ENCODE results near the gene SLC7A5. TPM values are rescaled to one million over a fixed set of nuclear protein-coding genes. Genes with fewer than 3 reads are reported as not detected.

The SLC7A5 gene
- total and polyA plus RNA-seq, 2 of the 13 experiments (the other 11 are each of a cell fraction or from before 2014, with no cell fraction given), result 79.6 to 155 TPM

DNA sequence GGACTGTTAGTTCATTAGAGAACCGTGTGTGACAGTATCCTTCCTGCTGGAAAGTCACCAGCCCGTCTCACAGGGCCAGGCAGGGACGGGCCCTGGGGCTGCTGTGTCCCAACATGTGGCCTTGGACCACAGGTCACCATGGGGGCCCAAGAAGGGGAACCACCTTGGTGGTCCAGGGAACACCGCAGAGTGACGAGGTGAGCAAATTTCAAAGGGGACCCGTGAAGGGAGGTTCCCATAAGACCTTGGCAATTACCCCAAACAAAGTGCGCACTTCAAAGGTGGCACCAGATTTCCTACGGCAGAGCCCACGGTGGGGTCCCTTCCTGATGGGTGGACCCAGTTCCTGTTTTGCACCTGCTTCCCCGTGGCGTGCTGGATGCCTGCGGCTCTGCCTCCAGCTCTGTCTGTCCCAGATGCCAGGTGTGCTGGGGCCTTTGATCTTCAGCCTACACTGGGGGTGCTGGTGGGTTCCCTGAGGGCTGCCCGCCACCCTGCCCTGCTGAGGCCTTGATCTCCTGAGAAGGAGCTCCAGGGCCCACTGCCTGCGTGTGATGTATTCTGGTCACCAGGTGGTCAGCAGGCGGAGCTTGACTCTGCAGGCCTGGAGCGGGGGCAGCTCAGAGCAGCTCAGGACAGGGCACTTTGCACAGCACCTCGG, 27.0 kb downstream of the SLC7A5 start (continued):
- no peak for TF ChIP-seq ZSCAN31 (CRISPR knock-in tag; IDR thresholded peaks at IDR 0.05; ENCODE audit: low read depth)
- no peak for TF ChIP-seq PHF20 (CRISPR knock-in tag; IDR thresholded peaks at IDR 0.05)
- TF ChIP-seq, protein P1, sequence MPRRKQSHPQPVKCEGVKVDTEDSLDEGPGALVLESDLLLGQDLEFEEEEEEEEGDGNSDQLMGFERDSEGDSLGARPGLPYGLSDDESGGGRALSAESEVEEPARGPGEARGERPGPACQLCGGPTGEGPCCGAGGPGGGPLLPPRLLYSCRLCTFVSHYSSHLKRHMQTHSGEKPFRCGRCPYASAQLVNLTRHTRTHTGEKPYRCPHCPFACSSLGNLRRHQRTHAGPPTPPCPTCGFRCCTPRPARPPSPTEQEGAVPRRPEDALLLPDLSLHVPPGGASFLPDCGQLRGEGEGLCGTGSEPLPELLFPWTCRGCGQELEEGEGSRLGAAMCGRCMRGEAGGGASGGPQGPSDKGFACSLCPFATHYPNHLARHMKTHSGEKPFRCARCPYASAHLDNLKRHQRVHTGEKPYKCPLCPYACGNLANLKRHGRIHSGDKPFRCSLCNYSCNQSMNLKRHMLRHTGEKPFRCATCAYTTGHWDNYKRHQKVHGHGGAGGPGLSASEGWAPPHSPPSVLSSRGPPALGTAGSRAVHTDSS (CRISPR knock-in tag; conservative IDR thresholded peaks at IDR 0.05), result no peak
- TF ChIP-seq ZNF232 (CRISPR knock-in tag; IDR thresholded peaks at IDR 0.05; ENCODE audit: borderline replicate concordance), result 0 out of 2 replicates have a peak, but pooled peaks have one; percentile 58
- TF ChIP-seq HOXA7 (CRISPR knock-in tag; IDR thresholded peaks at IDR 0.05), result no peak
- no peak; the same call in 1 of the 2 replicates for TF ChIP-seq ELF1 (CRISPR knock-in tag; IDR thresholded peaks at IDR 0.05)
- TF ChIP-seq, protein P2, sequence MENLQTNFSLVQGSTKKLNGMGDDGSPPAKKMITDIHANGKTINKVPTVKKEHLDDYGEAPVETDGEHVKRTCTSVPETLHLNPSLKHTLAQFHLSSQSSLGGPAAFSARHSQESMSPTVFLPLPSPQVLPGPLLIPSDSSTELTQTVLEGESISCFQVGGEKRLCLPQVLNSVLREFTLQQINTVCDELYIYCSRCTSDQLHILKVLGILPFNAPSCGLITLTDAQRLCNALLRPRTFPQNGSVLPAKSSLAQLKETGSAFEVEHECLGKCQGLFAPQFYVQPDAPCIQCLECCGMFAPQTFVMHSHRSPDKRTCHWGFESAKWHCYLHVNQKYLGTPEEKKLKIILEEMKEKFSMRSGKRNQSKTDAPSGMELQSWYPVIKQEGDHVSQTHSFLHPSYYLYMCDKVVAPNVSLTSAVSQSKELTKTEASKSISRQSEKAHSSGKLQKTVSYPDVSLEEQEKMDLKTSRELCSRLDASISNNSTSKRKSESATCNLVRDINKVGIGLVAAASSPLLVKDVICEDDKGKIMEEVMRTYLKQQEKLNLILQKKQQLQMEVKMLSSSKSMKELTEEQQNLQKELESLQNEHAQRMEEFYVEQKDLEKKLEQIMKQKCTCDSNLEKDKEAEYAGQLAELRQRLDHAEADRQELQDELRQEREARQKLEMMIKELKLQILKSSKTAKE (CRISPR knock-in tag; IDR thresholded peaks at IDR 0.05; ENCODE audit: borderline replicate concordance), result 0 out of 2 replicates have a peak, but pooled peaks have one; percentile 24
- peak; percentile 87; the same call in 1 of the 2 replicates for TF ChIP-seq KDM5B (CRISPR knock-in tag; IDR thresholded peaks at IDR 0.05; ENCODE audit: borderline replicate concordance)
- TF ChIP-seq XBP1 (CRISPR knock-in tag; IDR thresholded peaks at IDR 0.05), result 0 out of 2 replicates have a peak, but pooled peaks have one; percentile 35
- TF ChIP-seq TARDBP (CRISPR knock-in tag; IDR thresholded peaks at IDR 0.05), result 0 out of 2 replicates have a peak, but pooled peaks have one; percentile 8
- peak; percentile 49 for TF ChIP-seq HNRNPLL (IDR thresholded peaks at IDR 0.05; ENCODE audit: low read depth, low read length, poor library complexity, severe bottlenecking)
- TF ChIP-seq, protein P3, sequence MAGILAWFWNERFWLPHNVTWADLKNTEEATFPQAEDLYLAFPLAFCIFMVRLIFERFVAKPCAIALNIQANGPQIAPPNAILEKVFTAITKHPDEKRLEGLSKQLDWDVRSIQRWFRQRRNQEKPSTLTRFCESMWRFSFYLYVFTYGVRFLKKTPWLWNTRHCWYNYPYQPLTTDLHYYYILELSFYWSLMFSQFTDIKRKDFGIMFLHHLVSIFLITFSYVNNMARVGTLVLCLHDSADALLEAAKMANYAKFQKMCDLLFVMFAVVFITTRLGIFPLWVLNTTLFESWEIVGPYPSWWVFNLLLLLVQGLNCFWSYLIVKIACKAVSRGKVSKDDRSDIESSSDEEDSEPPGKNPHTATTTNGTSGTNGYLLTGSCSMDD (CRISPR knock-in tag; IDR thresholded peaks at IDR 0.05), result 0 out of 2 replicates have a peak, but pooled peaks have one; percentile 55
- TF ChIP-seq SRSF4 (IDR thresholded peaks at IDR 0.05; ENCODE audit: low read depth, low read length, poor library complexity, severe bottlenecking), result no peak
- TF ChIP-seq, protein P4, sequence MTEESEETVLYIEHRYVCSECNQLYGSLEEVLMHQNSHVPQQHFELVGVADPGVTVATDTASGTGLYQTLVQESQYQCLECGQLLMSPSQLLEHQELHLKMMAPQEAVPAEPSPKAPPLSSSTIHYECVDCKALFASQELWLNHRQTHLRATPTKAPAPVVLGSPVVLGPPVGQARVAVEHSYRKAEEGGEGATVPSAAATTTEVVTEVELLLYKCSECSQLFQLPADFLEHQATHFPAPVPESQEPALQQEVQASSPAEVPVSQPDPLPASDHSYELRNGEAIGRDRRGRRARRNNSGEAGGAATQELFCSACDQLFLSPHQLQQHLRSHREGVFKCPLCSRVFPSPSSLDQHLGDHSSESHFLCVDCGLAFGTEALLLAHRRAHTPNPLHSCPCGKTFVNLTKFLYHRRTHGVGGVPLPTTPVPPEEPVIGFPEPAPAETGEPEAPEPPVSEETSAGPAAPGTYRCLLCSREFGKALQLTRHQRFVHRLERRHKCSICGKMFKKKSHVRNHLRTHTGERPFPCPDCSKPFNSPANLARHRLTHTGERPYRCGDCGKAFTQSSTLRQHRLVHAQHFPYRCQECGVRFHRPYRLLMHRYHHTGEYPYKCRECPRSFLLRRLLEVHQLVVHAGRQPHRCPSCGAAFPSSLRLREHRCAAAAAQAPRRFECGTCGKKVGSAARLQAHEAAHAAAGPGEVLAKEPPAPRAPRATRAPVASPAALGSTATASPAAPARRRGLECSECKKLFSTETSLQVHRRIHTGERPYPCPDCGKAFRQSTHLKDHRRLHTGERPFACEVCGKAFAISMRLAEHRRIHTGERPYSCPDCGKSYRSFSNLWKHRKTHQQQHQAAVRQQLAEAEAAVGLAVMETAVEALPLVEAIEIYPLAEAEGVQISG (CRISPR knock-in tag; IDR thresholded peaks at IDR 0.05), result peak; percentile 49; the same call in 1 of the 2 replicates
- no peak for TF ChIP-seq RFXANK (CRISPR knock-in tag; IDR thresholded peaks at IDR 0.05)
- no peak; the same call in 1 of the 2 replicates for TF ChIP-seq ZMYM3 (CRISPR knock-in tag; IDR thresholded peaks at IDR 0.05)
- TF ChIP-seq KLF9 (CRISPR knock-in tag; IDR thresholded peaks at IDR 0.05; ENCODE audit: low read depth), result no peak
- no peak for TF ChIP-seq ZNF577 (CRISPR knock-in tag; IDR thresholded peaks at IDR 0.05; ENCODE audit: borderline replicate concordance, low read depth)
- no peak for TF ChIP-seq ZFYVE20 (CRISPR knock-in tag; IDR thresholded peaks at IDR 0.05; ENCODE audit: borderline replicate concordance, low read depth)
- TF ChIP-seq PHF21A (CRISPR knock-in tag; IDR thresholded peaks at IDR 0.05), result peak; percentile 69; the same call in 1 of the 2 replicates
- TF ChIP-seq, protein P5, sequence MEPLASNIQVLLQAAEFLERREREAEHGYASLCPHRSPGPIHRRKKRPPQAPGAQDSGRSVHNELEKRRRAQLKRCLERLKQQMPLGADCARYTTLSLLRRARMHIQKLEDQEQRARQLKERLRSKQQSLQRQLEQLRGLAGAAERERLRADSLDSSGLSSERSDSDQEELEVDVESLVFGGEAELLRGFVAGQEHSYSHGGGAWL (CRISPR knock-in tag; IDR thresholded peaks at IDR 0.05), result no peak
- no peak for TF ChIP-seq SIN3A (IDR thresholded peaks at IDR 0.05; ENCODE audit: borderline replicate concordance, low read depth, low read length)
